Measurements from ENCODE around the gene MAML1.

GRCh38 chr5:179730356-179730755, 2.3 kb upstream of the MAML1 start:
- TF ChIP-seq CTCF (IDR thresholded peaks at IDR 0.05; ENCODE audit: borderline replicate concordance, extremely low read depth, low read length, poor library complexity, severe bottlenecking) (no peak), EZH2 (IDR thresholded peaks at IDR 0.05; ENCODE audit: borderline replicate concordance, low read depth, low read length, severe bottlenecking) (no peak)
